Renal pelvis (tissue), 4 donors: Measurements from ENCODE around the gene KLHL1. TPM values are rescaled to one million over a fixed set of nuclear protein-coding genes. Genes with fewer than 3 reads are reported as not detected.

Source experiments
- DNase-seq: peaks from one replicate; pipeline ENCODE4 v3.0.0-alpha.2; 2013
- polyA plus RNA-seq, 3 donors: library from polyadenylated mRNA; unstranded; fragments of 120-200 nt; gene quantifications; one replicate each; pipeline ENCODE4 v1.2.1, GENCODE V29; 2013; ENCODE audit not compliant: insufficient read length in 3 of 3

The KLHL1 gene
- polyA plus RNA-seq, 3 donors = 0.78 to 1.1 (median 0.88) TPM

DNA sequence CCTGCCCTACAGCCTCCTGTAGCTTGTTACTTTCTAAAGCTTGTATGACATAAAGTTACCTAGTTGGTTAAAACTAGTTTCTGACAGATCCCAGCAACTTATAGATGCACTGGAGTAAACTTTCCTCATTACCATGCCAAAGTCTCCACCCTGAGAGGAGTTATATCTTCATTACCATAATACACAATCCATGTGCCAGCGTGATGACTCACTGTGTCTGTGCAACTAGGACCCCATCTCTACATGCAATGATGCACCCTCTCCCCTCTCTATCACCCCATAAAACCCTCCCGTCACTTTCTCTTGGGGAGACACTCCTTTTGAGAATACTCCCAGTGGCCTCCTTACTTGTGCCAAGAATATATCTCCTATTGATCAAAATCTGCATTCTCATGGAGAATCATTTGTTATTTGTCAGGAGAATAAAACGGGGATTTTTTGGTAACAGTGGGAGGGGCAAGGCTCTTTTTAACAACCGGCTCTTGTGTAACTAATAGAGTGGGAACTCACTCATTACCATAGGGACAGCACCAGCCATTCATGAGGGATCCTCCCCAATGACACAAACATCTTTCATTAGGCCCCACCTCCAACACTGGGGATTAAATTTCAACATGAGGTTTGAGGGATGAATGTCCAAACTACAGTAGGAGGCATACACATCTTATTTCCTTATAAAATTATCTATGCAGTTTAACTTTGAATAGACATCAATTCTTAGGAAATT lies 235.8 kb downstream of the KLHL1 start:
- no peak for DNase-seq

DNA sequence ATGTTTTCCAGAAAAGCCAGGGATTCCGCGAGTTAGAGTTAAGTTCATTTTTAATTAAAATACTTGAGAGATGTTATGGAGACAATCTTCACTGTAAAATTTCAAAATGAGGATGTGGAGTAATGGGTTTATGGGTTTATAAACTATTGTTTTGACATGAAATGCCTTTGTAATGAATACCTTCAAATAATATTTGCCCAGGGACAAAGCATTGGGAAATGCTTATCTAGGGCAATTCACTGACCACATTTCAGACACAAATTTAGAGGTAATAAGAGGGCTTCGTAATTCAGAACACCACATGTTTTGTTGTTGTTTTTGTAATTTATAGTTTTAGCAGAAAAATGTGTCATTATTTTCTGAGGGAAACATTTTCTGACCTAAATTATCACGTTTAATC lies 241.7 kb downstream of the KLHL1 start:
- DNase-seq = no peak

DNA sequence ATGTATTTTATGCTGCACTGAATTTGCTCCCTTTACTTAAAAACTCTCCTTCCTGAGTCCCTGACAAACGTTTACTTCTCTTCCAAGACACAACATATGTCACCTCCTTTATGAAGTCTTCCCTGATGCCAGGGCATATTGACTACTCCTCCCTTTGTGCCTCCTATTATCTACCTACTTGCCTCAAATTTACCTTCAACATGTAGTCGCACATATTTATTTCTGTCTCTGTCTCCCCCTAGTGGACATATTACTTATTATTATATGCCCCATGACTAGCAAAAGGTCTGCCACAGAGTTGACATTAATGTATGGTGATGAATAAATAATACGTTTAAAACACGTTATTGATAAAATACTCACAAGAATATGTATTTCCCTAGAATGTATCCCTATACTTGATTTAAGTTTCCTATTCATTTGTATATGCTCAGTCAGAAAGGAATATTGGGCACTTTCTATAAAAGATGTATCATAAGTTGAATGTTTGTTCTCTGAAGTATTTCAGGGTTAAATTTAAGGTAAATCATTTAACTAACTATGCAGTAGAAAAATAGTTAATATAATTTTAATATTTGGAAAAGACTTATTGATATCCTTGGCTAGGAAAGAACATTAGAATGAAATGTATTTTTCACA lies 250.9 kb downstream of the KLHL1 start:
- peak; percentile 39 for DNase-seq

DNA sequence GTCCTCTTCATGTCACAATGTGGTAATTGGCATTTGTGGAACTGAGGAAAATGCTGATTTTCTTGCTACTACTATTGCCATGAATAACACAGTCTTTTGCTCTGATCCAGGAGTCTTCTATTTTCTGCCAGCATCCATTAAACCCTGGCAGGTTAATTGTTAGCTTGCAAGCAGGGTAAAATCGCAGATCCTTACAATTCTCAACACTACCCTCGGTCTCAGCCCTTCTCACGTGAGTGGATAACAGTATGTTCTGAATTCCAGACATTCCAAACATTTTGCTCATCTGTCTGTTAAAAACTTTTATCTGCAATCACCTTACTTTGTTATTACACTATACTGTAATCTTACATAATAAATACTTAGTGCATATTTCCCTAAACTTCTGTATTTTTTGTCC lies 251.9 kb downstream of the KLHL1 start:
- DNase-seq = peak; percentile 42

DNA sequence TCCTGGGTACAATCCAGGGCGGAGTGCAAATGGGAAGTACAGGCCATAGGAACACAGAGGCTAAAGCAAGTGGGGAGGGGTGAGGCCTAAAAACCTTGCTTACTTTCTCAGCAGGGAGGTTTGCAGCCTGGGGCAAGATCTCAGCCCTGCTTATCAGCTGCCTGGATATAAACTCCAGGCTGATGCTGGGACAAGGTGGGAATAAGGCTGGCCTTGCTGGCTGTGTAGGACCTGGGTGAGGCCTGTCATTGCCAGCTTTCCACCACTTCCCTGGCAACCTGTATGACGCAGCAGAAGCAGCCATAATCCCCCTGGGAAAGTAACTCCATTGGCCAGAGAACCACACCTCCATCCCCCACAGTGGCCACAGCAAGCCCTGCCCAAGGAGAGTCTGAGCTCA lies 279.7 kb downstream of the KLHL1 start:
- DNase-seq = no peak

DNA sequence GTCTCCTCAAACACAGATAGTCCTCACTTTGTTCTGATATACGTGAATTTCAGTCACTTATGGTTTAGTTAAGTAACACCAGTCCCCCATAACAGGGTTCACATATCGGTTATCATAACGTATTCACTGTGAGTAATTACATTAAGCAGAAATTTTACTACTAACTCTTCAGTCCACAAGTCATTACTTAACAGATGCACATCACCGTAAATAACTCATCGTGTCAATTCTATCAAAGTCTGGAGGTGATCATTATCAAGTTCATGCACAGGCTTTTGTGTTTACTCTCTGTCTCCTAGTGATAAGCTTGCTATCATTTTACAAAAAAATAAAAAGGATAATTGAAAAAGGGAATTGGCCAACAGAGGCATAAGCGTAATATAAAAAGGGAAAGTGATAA lies 288.1 kb downstream of the KLHL1 start:
- DNase-seq = no peak

DNA sequence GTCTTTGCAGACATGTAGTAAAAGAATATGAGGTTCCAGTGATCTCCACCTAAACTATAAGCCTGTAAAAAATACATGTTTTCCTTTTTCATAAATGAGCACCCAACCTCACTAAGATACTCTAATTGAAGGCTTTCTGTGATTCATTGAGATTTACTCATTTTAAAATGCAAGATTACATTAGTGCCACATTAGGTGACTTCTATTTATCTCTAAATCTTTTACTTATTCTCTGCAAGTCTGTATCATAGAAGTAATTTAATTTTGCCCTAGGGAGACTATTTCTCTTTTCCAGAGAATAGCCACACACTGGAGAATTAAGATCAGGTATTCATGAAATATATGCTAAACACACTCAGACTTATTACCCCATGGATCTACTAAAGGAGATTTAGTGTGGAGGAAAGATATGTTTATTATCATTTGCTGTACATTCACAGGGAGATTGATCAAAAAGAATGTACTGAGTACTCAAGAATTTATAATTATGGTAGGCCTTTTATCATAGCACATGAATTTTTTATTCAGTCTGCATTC lies 290.9 kb downstream of the KLHL1 start:
- DNase-seq = no peak

DNA sequence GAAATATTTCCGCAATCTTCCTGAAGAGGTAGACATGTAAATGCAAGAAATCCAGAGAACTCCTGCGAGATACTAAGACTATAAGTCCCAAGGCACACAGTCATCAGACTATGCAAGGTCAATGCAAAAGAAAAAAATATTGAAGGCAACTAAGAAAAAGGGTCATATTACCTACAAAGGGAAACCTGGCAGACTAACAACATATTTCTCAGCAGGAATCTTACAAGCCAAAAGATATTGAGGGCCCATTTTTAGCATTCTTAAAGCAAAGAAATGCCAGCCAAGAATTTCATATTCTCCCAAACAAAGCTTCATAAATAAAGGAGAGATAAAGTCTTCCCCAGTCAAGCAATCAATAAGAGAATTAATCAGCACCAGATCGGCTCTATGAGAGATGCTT lies 299.1 kb downstream of the KLHL1 start:
- DNase-seq = no peak

DNA sequence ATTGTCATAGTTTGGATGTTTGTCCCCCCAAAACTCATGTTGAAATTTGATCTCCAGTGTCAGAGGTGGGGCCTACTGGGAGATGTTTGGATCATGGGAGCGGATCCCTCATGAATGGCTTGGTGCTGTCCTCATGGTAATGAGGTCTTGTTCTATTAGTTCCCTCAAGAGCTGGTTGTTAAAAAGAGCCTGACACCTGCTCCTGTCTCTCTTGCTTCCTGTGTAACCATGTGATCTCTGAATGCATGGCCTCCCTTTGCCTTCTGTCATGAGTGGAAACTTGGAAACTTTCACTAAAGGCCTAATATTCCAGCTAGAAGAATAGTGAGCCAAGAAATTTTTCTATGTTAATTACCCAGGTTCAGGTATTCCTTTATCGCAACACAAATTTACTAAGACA lies 312.0 kb downstream of the KLHL1 start:
- no peak for DNase-seq

DNA sequence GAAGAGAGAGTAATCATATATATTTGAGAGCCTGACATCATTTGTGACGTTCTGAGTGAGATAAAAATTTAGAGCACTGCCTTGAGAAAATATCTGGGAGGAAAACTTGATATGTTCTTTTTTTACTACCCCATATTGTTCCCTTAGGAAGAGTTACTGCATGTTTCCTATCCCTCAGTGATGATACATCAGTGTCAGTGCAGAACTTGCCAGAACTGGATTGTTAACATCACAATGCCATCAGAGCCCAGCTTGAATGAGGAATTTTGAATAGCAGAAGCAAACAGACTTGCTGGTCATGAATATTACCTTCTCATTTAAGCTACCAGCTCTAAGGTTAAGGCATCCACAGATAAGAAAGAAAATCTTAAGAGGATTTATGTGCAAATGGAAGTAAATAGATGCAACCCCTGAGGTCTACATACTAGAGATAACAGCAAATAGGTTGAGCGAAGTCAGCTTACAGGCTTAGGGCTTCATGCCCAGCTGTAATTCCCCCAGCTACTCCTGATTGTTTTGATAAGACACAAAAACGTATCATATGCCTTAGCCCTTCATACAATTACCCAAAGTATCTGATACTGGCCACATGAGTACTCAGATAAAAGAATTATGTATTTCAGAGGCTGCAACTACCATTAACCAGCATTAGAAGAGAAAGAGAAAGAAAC lies 314.3 kb downstream of the KLHL1 start:
- no peak for DNase-seq

DNA sequence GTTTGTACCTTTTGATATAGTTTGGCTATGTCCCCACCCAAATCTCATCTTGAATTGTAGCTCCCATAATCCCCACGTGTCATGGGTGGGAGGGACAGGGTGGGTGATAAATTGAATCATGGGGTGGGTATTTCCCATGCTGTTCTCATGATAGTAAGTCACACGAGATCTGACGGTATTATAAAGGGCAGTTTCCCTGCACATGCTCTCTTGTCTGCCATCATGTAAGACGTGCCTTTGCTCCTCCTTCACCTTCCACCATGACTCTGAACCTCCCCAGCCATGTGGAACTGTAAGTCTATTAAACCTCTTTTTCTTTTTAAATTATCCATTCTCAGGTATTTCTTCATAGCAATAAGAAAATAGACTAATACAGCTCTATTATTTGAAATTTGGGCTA lies 331.3 kb downstream of the KLHL1 start:
- DNase-seq = no peak

DNA sequence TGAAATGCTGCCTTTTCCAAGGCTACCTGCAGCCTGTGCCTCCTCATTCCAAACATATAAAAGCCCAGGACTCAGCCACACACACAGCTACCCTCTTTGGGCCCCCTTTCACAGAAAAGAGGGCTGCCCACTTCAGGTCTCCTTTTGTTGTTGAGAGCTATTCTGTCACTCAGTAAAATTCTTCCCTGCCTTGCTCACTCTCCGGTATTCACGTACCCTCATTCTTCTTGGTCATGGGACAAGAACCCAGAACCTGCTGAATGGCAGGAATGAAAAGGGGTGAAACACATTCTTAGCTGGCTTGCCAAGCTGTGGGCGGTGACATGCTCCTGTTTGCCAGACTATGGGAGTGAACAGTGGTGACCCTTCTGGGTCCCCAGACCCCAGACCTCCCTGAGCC lies 338.6 kb downstream of the KLHL1 start:
- no peak for DNase-seq

DNA sequence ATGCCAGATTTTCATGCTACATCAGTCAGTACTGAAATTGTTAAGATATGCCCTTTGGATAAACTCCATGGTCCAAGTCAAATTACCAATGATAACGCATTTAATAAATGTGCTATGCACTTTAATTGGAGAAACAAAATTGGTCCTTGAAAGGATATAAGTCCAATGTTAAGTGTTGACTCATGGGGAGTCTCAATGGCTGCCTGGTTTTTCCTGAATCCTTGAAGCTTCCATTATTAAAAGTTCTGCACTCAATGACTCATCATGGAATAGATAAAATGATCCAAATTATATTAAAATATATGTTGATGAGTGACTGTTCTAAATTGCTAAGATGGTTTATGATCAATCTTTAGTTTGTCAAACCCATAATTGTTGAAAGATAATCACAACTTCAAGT lies 346.7 kb downstream of the KLHL1 start:
- DNase-seq = no peak

DNA sequence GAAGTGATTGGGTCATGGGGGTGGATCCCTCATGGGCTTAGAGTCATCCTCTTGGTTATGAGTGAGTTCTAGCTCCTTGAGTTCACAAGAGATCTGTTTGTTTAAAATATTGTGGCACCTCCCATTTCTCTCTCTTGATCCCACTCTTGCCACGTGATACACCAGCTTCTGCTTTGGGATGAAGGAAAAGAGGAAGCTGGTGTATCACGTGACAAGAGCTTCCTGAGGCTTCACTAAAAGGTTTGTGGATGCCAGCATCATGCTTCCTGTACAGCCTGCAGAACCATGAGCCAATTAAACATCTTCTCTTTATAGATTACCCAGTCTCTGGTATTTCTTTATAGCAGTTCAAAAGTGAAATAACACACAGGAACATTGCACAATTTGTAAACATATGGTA lies 353.2 kb downstream of the KLHL1 start:
- DNase-seq = no peak

DNA sequence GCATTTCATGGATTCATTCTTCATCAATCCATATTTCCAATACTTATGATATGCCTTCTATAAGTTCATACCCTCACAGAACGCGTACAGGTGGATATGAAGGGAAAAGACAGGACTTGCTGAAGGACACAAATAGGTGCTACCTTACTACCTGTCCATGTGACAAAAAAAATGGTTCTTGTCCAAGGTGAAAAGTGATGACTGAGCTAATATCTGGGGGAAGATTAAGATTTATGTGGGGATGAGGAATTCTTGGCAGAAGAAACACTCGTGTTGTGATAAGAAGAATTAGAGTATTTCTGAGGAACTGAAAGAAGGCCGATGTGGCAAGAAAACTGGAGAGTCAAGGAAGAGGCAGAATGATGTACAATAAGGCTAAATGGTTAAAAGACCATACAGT lies 357.0 kb downstream of the KLHL1 start:
- DNase-seq = no peak

DNA sequence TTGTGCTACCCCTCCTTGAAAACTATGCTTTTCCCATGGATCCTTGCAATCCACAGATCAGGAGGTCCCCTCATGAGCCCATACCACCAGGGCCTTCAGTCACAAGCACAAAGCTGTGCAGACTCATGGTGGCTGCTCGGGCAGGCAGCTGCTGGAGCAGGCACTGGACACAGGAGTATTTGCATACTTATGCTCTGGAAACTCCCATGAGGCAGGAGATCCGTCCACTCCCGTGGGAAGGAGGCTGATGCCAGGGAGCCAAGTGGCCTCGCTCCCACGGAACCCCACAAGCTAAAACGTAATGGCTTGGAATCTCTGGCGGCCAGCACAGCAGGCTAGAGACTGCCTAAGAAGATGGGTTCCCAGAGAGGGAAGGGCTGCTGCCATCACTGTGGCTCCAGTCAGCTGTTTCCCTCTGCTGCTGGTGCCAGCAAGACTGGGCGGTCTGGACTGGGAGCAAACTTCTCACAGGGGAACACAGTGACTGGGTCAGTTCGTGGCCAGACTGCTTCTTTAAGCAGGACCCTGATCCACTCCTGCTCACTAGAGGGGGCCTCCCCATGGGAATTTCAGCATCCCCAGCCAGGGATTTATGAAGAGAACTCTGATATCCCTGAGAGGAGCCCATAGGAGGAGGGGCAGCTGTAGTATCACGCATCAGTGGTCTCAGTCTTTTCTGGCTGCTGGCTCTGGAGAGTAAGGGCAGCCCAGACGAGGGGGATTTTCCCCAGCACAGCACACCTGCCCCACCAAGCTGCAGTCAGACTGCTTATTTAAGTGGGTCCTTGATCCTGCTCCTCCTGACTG lies 370.9 kb downstream of the KLHL1 start:
- DNase-seq = no peak

DNA sequence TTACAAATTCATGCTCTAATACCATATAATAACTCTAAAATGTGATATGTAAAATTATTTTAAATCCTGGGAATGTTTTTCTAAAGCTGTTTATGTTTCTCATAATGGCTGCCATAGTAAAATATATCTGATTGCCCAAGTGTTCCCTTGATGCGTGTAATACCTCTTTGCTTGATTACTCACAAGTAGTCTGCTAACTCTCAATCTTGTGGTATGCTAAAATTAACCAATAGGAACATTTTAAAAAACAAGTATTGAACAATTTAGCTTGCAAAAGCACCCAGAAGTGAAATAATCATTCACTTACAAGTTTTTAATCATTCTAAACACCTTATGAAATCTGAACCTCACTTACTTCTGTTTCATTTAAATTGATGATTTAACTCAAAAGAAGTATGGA lies 386.6 kb downstream of the KLHL1 start:
- no peak for DNase-seq

DNA sequence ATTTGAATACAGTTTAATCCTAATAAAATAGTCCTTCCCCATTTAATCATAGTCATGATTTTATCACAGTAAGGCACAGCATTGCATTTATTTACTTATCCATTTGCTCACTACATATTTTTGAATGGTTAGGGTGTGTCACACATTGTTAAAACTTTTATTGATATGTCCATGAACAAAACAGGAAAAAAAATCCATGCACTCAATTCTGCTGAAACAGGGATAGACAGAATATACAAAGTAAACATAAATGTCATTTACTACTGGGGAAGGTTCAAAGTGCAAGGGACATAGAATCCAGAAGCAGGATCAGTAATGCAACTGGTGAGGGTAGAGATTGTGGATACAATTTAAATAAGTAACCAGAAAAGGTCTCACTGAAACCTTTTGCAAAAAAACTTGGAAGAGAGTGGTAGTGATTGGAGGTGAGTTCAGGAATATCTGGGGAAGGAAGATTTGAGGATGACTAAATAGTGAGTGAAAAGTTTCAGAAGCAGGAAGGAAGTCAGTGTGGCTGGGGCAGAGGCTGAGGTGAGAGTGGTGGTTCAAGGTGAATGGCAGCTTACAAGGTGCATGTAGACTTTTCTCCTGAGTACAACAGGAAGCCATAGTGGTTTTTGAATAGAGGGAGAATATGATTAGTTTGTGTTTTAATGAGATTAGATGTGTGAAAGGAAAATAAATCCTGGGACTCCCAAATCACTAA lies 387.8 kb downstream of the KLHL1 start:
- no peak for DNase-seq

DNA sequence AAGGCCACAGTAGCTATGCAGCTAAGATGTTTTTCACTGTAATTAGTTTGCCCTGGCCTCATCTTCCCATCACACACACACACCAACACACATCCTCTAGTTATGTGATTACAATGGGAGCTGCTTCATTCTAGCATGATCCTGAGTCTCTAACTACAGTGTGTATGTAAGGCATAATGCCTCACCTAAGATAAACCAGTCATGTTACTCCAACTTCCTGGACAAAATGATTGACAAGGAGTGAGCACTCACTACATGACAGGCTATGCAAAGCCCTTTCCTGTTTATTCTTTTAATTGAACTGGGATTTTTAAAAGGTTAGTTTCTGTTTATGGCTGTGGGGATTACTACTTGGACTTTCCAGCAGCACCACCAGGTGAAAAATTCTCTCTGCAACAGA lies 401.4 kb downstream of the KLHL1 start:
- no peak for DNase-seq

DNA sequence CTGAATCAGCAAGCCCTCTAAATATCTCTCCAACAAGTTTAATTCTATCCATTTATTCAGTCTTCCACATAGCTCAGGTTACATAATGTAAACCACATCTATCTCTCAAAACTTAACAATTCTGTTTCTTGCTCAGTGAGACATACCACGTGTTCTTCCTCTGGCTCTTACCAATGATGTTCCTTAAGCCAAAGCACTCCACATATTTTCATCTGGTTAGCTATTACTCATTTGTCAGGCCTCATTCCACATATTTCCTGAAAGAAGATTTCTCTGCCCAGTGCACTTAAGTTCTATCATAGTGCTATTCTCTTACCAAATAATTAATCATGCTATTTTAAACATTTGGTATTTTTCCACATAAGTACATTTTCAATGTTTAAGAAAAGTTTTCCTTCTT lies 403.9 kb downstream of the KLHL1 start:
- no peak for DNase-seq

DNA sequence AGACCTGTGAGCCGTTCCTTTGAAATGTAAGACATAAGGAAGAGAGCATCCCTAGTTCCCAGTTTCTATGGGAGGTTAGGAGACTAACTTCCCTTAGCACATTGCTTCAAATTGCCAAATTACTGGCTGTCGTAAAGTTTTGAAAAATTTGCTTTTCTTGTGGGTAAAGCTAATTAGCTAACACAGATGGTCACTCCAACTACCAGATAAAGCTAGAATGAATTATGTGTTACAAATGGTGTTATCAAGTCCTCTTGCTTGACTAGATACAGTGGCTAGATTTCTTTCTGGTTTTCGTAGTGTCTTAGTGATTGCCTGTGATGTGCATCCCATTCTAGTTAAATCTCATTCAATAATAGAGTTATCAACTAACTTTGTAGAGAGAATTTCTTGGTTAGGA lies 417.3 kb downstream of the KLHL1 start:
- no peak for DNase-seq
